Measurements from ENCODE around the gene RIPOR1.

GRCh38 chr16:67562526-67562917 is 33.9 kb downstream of the RIPOR1 start, which contains the start of gene CTCF:
- no peak for TF ChIP-seq REST (IDR thresholded peaks at IDR 0.05; ENCODE audit: insufficient read depth in 1 of 2, low read depth in 2 of 2, low read length in 1 of 2)
- TF ChIP-seq, protein P1, sequence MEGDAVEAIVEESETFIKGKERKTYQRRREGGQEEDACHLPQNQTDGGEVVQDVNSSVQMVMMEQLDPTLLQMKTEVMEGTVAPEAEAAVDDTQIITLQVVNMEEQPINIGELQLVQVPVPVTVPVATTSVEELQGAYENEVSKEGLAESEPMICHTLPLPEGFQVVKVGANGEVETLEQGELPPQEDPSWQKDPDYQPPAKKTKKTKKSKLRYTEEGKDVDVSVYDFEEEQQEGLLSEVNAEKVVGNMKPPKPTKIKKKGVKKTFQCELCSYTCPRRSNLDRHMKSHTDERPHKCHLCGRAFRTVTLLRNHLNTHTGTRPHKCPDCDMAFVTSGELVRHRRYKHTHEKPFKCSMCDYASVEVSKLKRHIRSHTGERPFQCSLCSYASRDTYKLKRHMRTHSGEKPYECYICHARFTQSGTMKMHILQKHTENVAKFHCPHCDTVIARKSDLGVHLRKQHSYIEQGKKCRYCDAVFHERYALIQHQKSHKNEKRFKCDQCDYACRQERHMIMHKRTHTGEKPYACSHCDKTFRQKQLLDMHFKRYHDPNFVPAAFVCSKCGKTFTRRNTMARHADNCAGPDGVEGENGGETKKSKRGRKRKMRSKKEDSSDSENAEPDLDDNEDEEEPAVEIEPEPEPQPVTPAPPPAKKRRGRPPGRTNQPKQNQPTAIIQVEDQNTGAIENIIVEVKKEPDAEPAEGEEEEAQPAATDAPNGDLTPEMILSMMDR (IDR thresholded peaks at IDR 0.05) = peak; percentile 84
